Measurements from ENCODE around the gene CALML5. TPM values are rescaled to one million over a fixed set of nuclear protein-coding genes. Genes with fewer than 3 reads are reported as not detected.

CALML5 gene
- total RNA-seq, 1 donor from 2014 or later = not detected

- Histone ChIP-seq H3K79me2 (ENCODE audit: low read depth) (no peaks in the 10 kb centered on the region), H2AFZ (replicated peaks) (no peak overlapping the region), H3K36me3 (no peaks in the 10 kb centered on the region), H3K9me3 (ENCODE audit: low read depth) (no peaks in the 10 kb centered on the region), H4K20me1 (ENCODE audit: low read depth) (no peaks in the 10 kb centered on the region), H3K27ac (no peak overlapping the region), H3K4me2 (no peak overlapping the region), H3K4me1 (no peaks in the 10 kb centered on the region), H3K9ac (no peak overlapping the region), H3K27me3 (no peaks in the 10 kb centered on the region), H3K4me3 (no peak overlapping the region), H3F3A (ENCODE audit: low read depth) (no peaks in the 10 kb centered on the region)
- Mint-ChIP-seq H3K9me3 (peaks cover 14% of the 10 kb centered on the region), H3K36me3 (no peaks in the 10 kb centered on the region), H3K27ac (peak overlapping the region; percentile 46), H3K27me3 (ENCODE audit: insufficient read depth, low read depth) (peaks cover 12% of the 10 kb centered on the region), H3K4me3 (no peak overlapping the region), H3K4me1 (peaks cover 16% of the 10 kb centered on the region)
- TF ChIP-seq EZH2phosphoT487 (IDR thresholded peaks at IDR 0.05) = no peak
- TF ChIP-seq EZH2 (IDR thresholded peaks at IDR 0.05) = no peak
- TF ChIP-seq CTCF (IDR thresholded peaks at IDR 0.05) = no peak
- no peak for DNase-seq (ENCODE audit: low spot score)
Observed at GRCh38 chr10:5528989-5529701, 29.8 kb upstream of the CALML5 start.

GRCh38 chr10:5527332-5528200 lies 28.2 kb upstream of the CALML5 start:
- H3K27me3 Mint-ChIP-seq (ENCODE audit: insufficient read depth, low read depth) = peaks cover 12% of the 10 kb centered on the region
- H3K9ac ChIP-seq = no peak overlapping the region
- H3K9me3 Mint-ChIP-seq = peaks cover 12% of the 10 kb centered on the region
- no peak overlapping the region for H3K27ac Mint-ChIP-seq
- H3K79me2 ChIP-seq (ENCODE audit: low read depth) = no peaks in the 10 kb centered on the region
- peaks cover 6% of the 10 kb centered on the region for H3K4me1 Mint-ChIP-seq
- no peak overlapping the region for H2AFZ ChIP-seq (replicated peaks)
- H3K36me3 ChIP-seq = no peaks in the 10 kb centered on the region
- H3K4me1 ChIP-seq = no peaks in the 10 kb centered on the region
- H3K4me3 Mint-ChIP-seq = no peak overlapping the region
- H3K4me3 ChIP-seq = no peak overlapping the region
- H3K27me3 ChIP-seq = no peaks in the 10 kb centered on the region
- no peaks in the 10 kb centered on the region for H3F3A ChIP-seq (ENCODE audit: low read depth)
- H4K20me1 ChIP-seq (ENCODE audit: low read depth) = no peaks in the 10 kb centered on the region
- H3K9me3 ChIP-seq (ENCODE audit: low read depth) = no peaks in the 10 kb centered on the region
- H3K36me3 Mint-ChIP-seq = no peaks in the 10 kb centered on the region
- DNase-seq (ENCODE audit: low spot score) = no peak
- TF ChIP-seq EZH2phosphoT487 (IDR thresholded peaks at IDR 0.05) (no peak), EZH2 (IDR thresholded peaks at IDR 0.05) (no peak), CTCF (IDR thresholded peaks at IDR 0.05) (no peak)
- no peak overlapping the region for H3K27ac ChIP-seq
- H3K4me2 ChIP-seq = no peak overlapping the region

GRCh38 chr10:5526691-5527331 lies 27.4 kb upstream of the CALML5 start:
- Histone ChIP-seq H3K4me3 (no peak overlapping the region), H3K4me1 (no peaks in the 10 kb centered on the region), H3K9me3 (ENCODE audit: low read depth) (no peaks in the 10 kb centered on the region), H3K4me2 (no peak overlapping the region), H3K36me3 (no peaks in the 10 kb centered on the region), H3K9ac (no peak overlapping the region), H4K20me1 (ENCODE audit: low read depth) (no peaks in the 10 kb centered on the region), H3K27ac (no peak overlapping the region), H3K27me3 (no peaks in the 10 kb centered on the region), H3K79me2 (ENCODE audit: low read depth) (no peaks in the 10 kb centered on the region), H2AFZ (replicated peaks) (no peak overlapping the region), H3F3A (ENCODE audit: low read depth) (no peaks in the 10 kb centered on the region)
- H3K27ac Mint-ChIP-seq = peak overlapping the region; percentile 32
- no peaks in the 10 kb centered on the region for H3K36me3 Mint-ChIP-seq
- no peak for DNase-seq (ENCODE audit: low spot score)
- TF ChIP-seq CTCF (IDR thresholded peaks at IDR 0.05) (no peak), EZH2phosphoT487 (IDR thresholded peaks at IDR 0.05) (no peak), EZH2 (IDR thresholded peaks at IDR 0.05) (no peak)
- H3K4me3 Mint-ChIP-seq = no peak overlapping the region
- H3K4me1 Mint-ChIP-seq = peaks cover 6% of the 10 kb centered on the region
- H3K9me3 Mint-ChIP-seq = peaks cover 10% of the 10 kb centered on the region
- H3K27me3 Mint-ChIP-seq (ENCODE audit: insufficient read depth, low read depth) = peaks cover 12% of the 10 kb centered on the region

All from neural progenitor cell (in vitro differentiated cells).